M059J (cell line): ENCODE data around the gene MRPS5. TPM values are rescaled to one million over a fixed set of nuclear protein-coding genes. Genes with fewer than 3 reads are reported as not detected.

Experiments
- DNase-seq: peaks from one replicate; pipeline ENCODE4 v3.0.0-alpha.2; 2012; ENCODE audit warnings: low read depth
- total RNA-seq: library from RNA; depleted of rRNA; stranded (reverse); fragments of >200 nt; shearing (Covaris generic); gene quantifications from 2 replicates; pipeline ENCODE4 v1.2.3, GENCODE V29; 2014

Gene MRPS5
- total RNA-seq, 1 experiment from 2014 or later, result 66.4 TPM

- no peak for DNase-seq
Observed at GRCh38 chr2:95091885-95092555, 29.6 kb downstream of the MRPS5 start.

- DNase-seq, result no peak
Observed at GRCh38 chr2:95087379-95087778, 34.2 kb downstream of the MRPS5 start.

GRCh38 chr2:95086017-95086416, 35.6 kb downstream of the MRPS5 start:
- DNase-seq, result no peak

GRCh38 chr2:95082477-95082876, 39.1 kb downstream of the MRPS5 start:
- no peak for DNase-seq

GRCh38 chr2:95079199-95079683, 42.4 kb downstream of the MRPS5 start:
- DNase-seq, result no peak

GRCh38 chr2:95077861-95078603, 43.6 kb downstream of the MRPS5 start:
- DNase-seq, result no peak

GRCh38 chr2:95077530-95077825, 44.1 kb downstream of the MRPS5 start:
- peak; percentile 43 for DNase-seq

- DNase-seq, result peak; percentile 59
Observed at GRCh38 chr2:95076705-95077529, 44.7 kb downstream of the MRPS5 start.

- DNase-seq, result no peak
Observed at GRCh38 chr2:95075440-95076132, 46.0 kb downstream of the MRPS5 start.

GRCh38 chr2:95074663-95075439, 46.8 kb downstream of the MRPS5 start:
- no peak for DNase-seq

GRCh38 chr2:95073856-95074662, 47.5 kb downstream of the MRPS5 start:
- DNase-seq, result peak; percentile 37

- DNase-seq, result no peak
Observed at GRCh38 chr2:95072424-95072823, 49.2 kb downstream of the MRPS5 start.

GRCh38 chr2:95071856-95072255, 49.8 kb downstream of the MRPS5 start:
- no peak for DNase-seq

- DNase-seq, result no peak
Observed at GRCh38 chr2:95069465-95069864, 52.1 kb downstream of the MRPS5 start.

- DNase-seq, result no peak
Observed at GRCh38 chr2:95068256-95068655, 53.4 kb downstream of the MRPS5 start.

GRCh38 chr2:95063086-95063958, 58.3 kb downstream of the MRPS5 start:
- no peak for DNase-seq

- no peak for DNase-seq
Observed at GRCh38 chr2:95062242-95063085, 59.1 kb downstream of the MRPS5 start.

- no peak for DNase-seq
Observed at GRCh38 chr2:95061601-95062183, 59.9 kb downstream of the MRPS5 start.
